Endothelial cell of umbilical vein (primary cell): ENCODE results near the gene ATP6V1E1. TPM values are rescaled to one million over a fixed set of nuclear protein-coding genes. Genes with fewer than 3 reads are reported as not detected.

Experiments used
- BruUV-seq: library from RNA; stranded (reverse); fragments of 400-500 nt; replicated peaks from 2 replicates; lab custom pipeline; 2021; lab: Mats Ljungman, UMichigan
- CTCF ChIA-PET: fragments of 300-600, 350-600 bp; sonication (Branson Sonifier 250); formaldehyde crosslinking; loops from one replicate; lab custom pipeline; 2021; ENCODE audit warnings: antibody characterized with exemption, inconsistent platforms; lab: Charles Lee
- POLR2A ChIA-PET: fragments of 300-600, 350-600 bp; sonication (Branson Sonifier 250); formaldehyde crosslinking; loops from one replicate; lab custom pipeline; 2021; ENCODE audit warnings: antibody characterized with exemption, inconsistent platforms; lab: Charles Lee
- DNase-seq: peaks from one replicate; pipeline ENCODE4 v3.0.0-alpha.2; 2011; ENCODE audit warnings: low read depth, low spot score
- FAIRE-seq: peaks from 2 replicates; lab custom pipeline; 2011; peaks lifted over from hg19 to GRCh38; lab: Jason Lieb, UNC
- H2AFZ ChIP-seq: 2 replicates; pipeline ENCODE4 v1.6.0; 2012; ENCODE audit warnings: low read depth, low read length, control low read depth, inconsistent platforms
- H3K27ac ChIP-seq: 2 replicates; pipeline ENCODE4 v1.5.1; 2011; ENCODE audit warnings: low read depth, mild to moderate bottlenecking, control low read depth, low read length, moderate library complexity; ENCODE audit not compliant: insufficient read depth
- H3K27me3 ChIP-seq, 2 experiments: 2 replicates each; pipeline versions ENCODE4 v1.6.0 to v1.6.1; 2011; ENCODE audit warnings: low read length in 2 of 2, mixed read lengths in 1 of 2; ENCODE audit not compliant: control insufficient read depth in 2 of 2, insufficient read depth in 2 of 2
- H3K36me3 ChIP-seq, 2 experiments: 2 replicates in 1 of 2; 3 replicates in 1 of 2; pipeline ENCODE4 v1.5.1; 2011; ENCODE audit warnings: low read length in 2 of 2, mild to moderate bottlenecking in 1 of 2, moderate library complexity in 1 of 2; ENCODE audit not compliant: control insufficient read depth in 2 of 2, insufficient read depth in 2 of 2; ENCODE audit errors: extremely low read depth in 1 of 2
- H3K4me1 ChIP-seq: 3 replicates; pipeline ENCODE4 v1.5.1; 2011; ENCODE audit warnings: mild to moderate bottlenecking, low read length; ENCODE audit not compliant: control insufficient read depth, insufficient read depth; ENCODE audit errors: extremely low read depth
- H3K4me2 ChIP-seq: 2 replicates; pipeline ENCODE4 v1.6.1; 2011; ENCODE audit warnings: low read length, control low read depth, mixed read lengths; ENCODE audit not compliant: insufficient read depth
- H3K4me3 ChIP-seq, 3 experiments: fragments of 200-600 bp in 1 of 3; sonication (generic), shearing (Covaris generic) in 1 of 3; replicated peaks in 1 of 3; 2 replicates each; pipeline ENCODE4 v1.5.1; 2011 to 2016; ENCODE audit warnings: control low read depth in 3 of 3, low read length in 3 of 3, mild to moderate bottlenecking in 2 of 3, inconsistent platforms in 1 of 3, low read depth in 1 of 3, moderate library complexity in 1 of 3; ENCODE audit not compliant: insufficient read depth in 1 of 3
- H3K79me2 ChIP-seq: 2 replicates; pipeline ENCODE4 v1.6.0; 2012; ENCODE audit warnings: low read length, inconsistent platforms; ENCODE audit not compliant: control insufficient read depth, insufficient read depth
- H3K9ac ChIP-seq: replicated peaks from 2 replicates; pipeline ENCODE3; 2011; ENCODE audit warnings: low read length, control low read depth; ENCODE audit not compliant: insufficient read depth; ENCODE audit errors: extremely low read depth
- H3K9me1 ChIP-seq: replicated peaks from 3 replicates; pipeline ENCODE4 v1.6.0; 2011; ENCODE audit warnings: mild to moderate bottlenecking, low read length; ENCODE audit not compliant: control insufficient read depth, insufficient read depth; ENCODE audit errors: extremely low read depth
- H3K9me3 ChIP-seq: replicated peaks from 2 replicates; pipeline ENCODE4 v1.5.1; 2012; ENCODE audit warnings: low read length, inconsistent platforms; ENCODE audit not compliant: control insufficient read depth, insufficient read depth
- H4K20me1 ChIP-seq: replicated peaks from 2 replicates; pipeline ENCODE3; 2011; ENCODE audit warnings: mild to moderate bottlenecking, low read length; ENCODE audit not compliant: control insufficient read depth, insufficient read depth; ENCODE audit errors: extremely low read depth
- EZH2 ChIP-seq: IDR thresholded peaks from 2 replicates; pipeline ENCODE4 v1.6.1; 2012; ENCODE audit warnings: borderline replicate concordance, low read depth, mild to moderate bottlenecking, moderate library complexity, low read length, inconsistent platforms; ENCODE audit not compliant: severe bottlenecking
- FOS ChIP-seq: IDR thresholded peaks from 2 replicates; pipeline ENCODE4 v1.6.1; 2011; ENCODE audit warnings: mild to moderate bottlenecking, low read length, moderate library complexity, borderline replicate concordance; ENCODE audit not compliant: insufficient read depth
- GATA2 ChIP-seq: IDR thresholded peaks from 2 replicates; pipeline ENCODE4 v1.7.0; 2011; ENCODE audit warnings: low read depth, mild to moderate bottlenecking, moderate library complexity, mixed read lengths, low read length; ENCODE audit not compliant: insufficient read length, insufficient read depth
- JUN ChIP-seq: IDR thresholded peaks from 2 replicates; pipeline ENCODE4 v1.6.1; 2011; ENCODE audit warnings: borderline replicate concordance, low read depth; ENCODE audit not compliant: insufficient read length, insufficient read depth
- MYC ChIP-seq: IDR thresholded peaks from one replicate; pipeline ENCODE4 v1.6.1; 2011; ENCODE audit warnings: mild to moderate bottlenecking, low read depth, low read length
- POLR2A ChIP-seq: IDR thresholded peaks from 2 replicates; pipeline ENCODE4 v1.6.1; 2012; ENCODE audit warnings: low read depth, mild to moderate bottlenecking, control low read depth, low read length
- POLR2AphosphoS5 ChIP-seq: IDR thresholded peaks from 2 replicates; pipeline ENCODE4 v1.6.1; 2012; ENCODE audit warnings: low read depth, mild to moderate bottlenecking, control low read depth, low read length, moderate library complexity; ENCODE audit not compliant: insufficient read depth
- dilution Hi-C: fragments of 300-500 bp; cut with MboI; formaldehyde crosslinking; loops from one replicate; pipeline ENCODE4 v1.15.0; 2019; ENCODE audit warnings: low sequenced_read_pairs; ENCODE audit not compliant: extremely low pct_ligation_motif_present
- intact Hi-C: fragments of 100-400 bp; cut with micrococcal nuclease; formaldehyde crosslinking; loops from one replicate; pipeline ENCODE4 v1.10.0; 2022
- polyA plus RNA-seq, 4 experiments: library from polyadenylated mRNA; depleted of rRNA in 3 of 4; stranded (reverse) in 3 of 4; unstranded in 1 of 4; fragments of >200 nt; gene quantifications; 2 replicates each; pipeline versions ENCODE4 v1.2.1 to v1.2.3, GENCODE V29; 2011 to 2012; ENCODE audit warnings: missing spikeins in 1 of 4
- total RNA-seq: library from RNA; stranded (reverse); gene quantifications from 2 replicates; pipeline ENCODE4 v1.2.3, GENCODE V29; 2021
- TF ChIP-seq, protein P1 (sequence below), 2 donors: IDR thresholded peaks; 1 replicate in 1 of 2; 2 replicates in 1 of 2; pipeline ENCODE4 v1.5.1; 2011; ENCODE audit warnings: low read length in 2 of 2, mild to moderate bottlenecking in 2 of 2, moderate library complexity in 2 of 2, control low read depth in 1 of 2, inconsistent platforms in 1 of 2, low read depth in 1 of 2; ENCODE audit not compliant: insufficient read depth in 1 of 2; ENCODE audit errors: extremely low read depth in 1 of 2
- TF ChIP-seq, protein P2 (sequence below): IDR thresholded peaks from 2 replicates; pipeline ENCODE4 v1.6.1; 2011; ENCODE audit not compliant: insufficient read depth, insufficient read length

ATP6V1E1 gene
- total and polyA plus RNA-seq, 2 donors (not counting 3 experiments of a cell fraction or from before 2014, with no cell fraction given) = 95.2 to 113 TPM

DNA sequence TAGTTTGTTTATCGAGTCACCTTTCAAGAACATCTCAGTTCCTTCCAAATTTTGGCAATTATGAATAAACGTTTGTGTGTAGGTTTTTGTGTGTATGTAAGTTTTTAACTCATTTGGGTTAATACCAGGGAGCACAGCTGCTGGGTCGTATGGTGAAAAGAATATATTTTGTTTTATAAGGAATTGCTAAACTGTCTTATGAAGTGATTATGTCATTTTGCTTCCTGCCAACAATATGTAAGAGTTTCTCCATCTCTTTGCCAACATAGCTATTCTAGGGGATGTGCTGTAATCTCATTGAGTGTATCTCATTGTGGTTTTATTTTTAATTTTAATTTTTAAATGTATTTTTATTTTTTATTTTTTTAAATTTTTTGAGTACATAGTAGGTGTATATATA lies 37.3 kb upstream of the ATP6V1E1 start:
- H3K9me3 ChIP-seq = no peaks in the 10 kb centered on the region
- DNase-seq (no peak), FAIRE-seq (no peak)
- no peaks in the 10 kb centered on the region for H3K27me3 ChIP-seq
- intact Hi-C loops (no loop called here), dilution Hi-C loops (no loop called here)
- no peak overlapping the region for H2AFZ ChIP-seq
- TF ChIP-seq EZH2 (no peak), FOS (no peak), POLR2AphosphoS5 (no peak), POLR2A (no peak), MYC (no peak), GATA2 (no peak), JUN (no peak)
- TF ChIP-seq, protein P1, sequence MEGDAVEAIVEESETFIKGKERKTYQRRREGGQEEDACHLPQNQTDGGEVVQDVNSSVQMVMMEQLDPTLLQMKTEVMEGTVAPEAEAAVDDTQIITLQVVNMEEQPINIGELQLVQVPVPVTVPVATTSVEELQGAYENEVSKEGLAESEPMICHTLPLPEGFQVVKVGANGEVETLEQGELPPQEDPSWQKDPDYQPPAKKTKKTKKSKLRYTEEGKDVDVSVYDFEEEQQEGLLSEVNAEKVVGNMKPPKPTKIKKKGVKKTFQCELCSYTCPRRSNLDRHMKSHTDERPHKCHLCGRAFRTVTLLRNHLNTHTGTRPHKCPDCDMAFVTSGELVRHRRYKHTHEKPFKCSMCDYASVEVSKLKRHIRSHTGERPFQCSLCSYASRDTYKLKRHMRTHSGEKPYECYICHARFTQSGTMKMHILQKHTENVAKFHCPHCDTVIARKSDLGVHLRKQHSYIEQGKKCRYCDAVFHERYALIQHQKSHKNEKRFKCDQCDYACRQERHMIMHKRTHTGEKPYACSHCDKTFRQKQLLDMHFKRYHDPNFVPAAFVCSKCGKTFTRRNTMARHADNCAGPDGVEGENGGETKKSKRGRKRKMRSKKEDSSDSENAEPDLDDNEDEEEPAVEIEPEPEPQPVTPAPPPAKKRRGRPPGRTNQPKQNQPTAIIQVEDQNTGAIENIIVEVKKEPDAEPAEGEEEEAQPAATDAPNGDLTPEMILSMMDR (IDR thresholded peaks at IDR 0.05; ENCODE audit: extremely low read depth in 1 of 2, insufficient read depth in 1 of 2, low read depth in 1 of 2, low read length in 2 of 2) = no peak
- TF ChIP-seq, protein P2, sequence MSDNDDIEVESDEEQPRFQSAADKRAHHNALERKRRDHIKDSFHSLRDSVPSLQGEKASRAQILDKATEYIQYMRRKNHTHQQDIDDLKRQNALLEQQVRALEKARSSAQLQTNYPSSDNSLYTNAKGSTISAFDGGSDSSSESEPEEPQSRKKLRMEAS = no peak
- H3K27ac ChIP-seq = no peak overlapping the region
- no peaks in the 10 kb centered on the region for H4K20me1 ChIP-seq
- no peak overlapping the region for H3K9ac ChIP-seq
- POLR2A ChIA-PET = no interaction called here
- no peak overlapping the region for H3K4me2 ChIP-seq
- no peaks in the 10 kb centered on the region for H3K4me1 ChIP-seq
- no peaks in the 10 kb centered on the region for H3K9me1 ChIP-seq
- peaks cover 0 to 7% of the 10 kb centered on the region in 2 experiments for H3K36me3 ChIP-seq
- H3K4me3 ChIP-seq = no peak overlapping the region
- BruUV-seq = no TSS peak
- CTCF ChIA-PET = no interaction called here
- H3K79me2 ChIP-seq = no peaks in the 10 kb centered on the region
